ENCODE results near the gene SP140L.
"Not testable (repeated sequence)": the region's sequence is repeated elsewhere in the genome, so short reads cannot be mapped to it uniquely, and the experiment has no call there.

SP140L gene

DNA sequence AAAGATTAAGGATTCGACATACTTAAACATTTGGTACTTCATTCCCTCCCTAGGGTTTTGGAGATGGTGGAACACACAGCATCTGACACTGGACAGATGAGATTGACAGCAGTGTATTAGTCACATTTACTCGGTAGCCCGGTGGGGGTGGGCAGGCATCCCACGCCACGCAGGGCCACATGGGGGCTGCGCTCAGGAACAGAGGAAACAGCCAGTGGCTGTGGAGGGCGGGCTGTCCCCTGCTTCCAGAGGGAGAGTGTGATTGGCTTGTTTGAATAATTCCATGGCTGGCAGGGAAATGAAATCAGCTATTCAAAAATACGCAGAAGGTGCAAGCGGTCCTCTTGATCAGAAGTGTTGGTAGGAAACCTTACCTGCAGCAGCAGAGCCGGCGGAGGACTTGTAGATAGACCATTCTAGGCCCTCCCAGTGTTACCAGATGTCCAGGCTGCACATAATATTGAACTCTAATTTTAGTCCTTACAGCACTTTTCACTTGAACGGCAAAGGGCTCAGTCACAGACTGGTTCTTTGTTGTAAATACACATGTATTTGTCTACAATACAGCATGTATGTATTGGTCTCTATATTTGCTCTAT is 18.5 kb upstream of the SP140L start:
- no peaks in the 10 kb centered on the region for H3F3A ChIP-seq (ENCODE audit: control insufficient read depth, insufficient read depth)
- H3K9me3 ChIP-seq (ENCODE audit: control insufficient read depth, insufficient read depth, low read length), result peaks cover 24% of the 10 kb centered on the region; the same call in 1 of the 2 replicates
- TF ChIP-seq, protein P1, sequence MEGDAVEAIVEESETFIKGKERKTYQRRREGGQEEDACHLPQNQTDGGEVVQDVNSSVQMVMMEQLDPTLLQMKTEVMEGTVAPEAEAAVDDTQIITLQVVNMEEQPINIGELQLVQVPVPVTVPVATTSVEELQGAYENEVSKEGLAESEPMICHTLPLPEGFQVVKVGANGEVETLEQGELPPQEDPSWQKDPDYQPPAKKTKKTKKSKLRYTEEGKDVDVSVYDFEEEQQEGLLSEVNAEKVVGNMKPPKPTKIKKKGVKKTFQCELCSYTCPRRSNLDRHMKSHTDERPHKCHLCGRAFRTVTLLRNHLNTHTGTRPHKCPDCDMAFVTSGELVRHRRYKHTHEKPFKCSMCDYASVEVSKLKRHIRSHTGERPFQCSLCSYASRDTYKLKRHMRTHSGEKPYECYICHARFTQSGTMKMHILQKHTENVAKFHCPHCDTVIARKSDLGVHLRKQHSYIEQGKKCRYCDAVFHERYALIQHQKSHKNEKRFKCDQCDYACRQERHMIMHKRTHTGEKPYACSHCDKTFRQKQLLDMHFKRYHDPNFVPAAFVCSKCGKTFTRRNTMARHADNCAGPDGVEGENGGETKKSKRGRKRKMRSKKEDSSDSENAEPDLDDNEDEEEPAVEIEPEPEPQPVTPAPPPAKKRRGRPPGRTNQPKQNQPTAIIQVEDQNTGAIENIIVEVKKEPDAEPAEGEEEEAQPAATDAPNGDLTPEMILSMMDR (IDR thresholded peaks at IDR 0.05; ENCODE audit: low read depth, low read length, poor library complexity, severe bottlenecking), result no peak
- no peaks in the 10 kb centered on the region for H3K9me2 ChIP-seq (replicated peaks; ENCODE audit: control insufficient read depth, low read length)
- no peak overlapping the region for H3K27ac ChIP-seq (ENCODE audit: low read depth, low read length)
- no peaks in the 10 kb centered on the region for H4K20me1 ChIP-seq (ENCODE audit: control insufficient read depth, insufficient read depth, low read depth, low read length)
- H3K27me3 ChIP-seq (ENCODE audit: control insufficient read depth, low read length), result no peaks in the 10 kb centered on the region
- no peaks in the 10 kb centered on the region for H3K79me2 ChIP-seq (ENCODE audit: control insufficient read depth, low read length)
- H3K4me1 ChIP-seq (ENCODE audit: control insufficient read depth, low read length), result no peaks in the 10 kb centered on the region
- H3K36me3 ChIP-seq (ENCODE audit: control insufficient read depth, low read length), result no peaks in the 10 kb centered on the region
- H3K4me2 ChIP-seq (ENCODE audit: low read length), result no peak overlapping the region
- H3K4me3 ChIP-seq (ENCODE audit: low read length), result no peak overlapping the region

DNA sequence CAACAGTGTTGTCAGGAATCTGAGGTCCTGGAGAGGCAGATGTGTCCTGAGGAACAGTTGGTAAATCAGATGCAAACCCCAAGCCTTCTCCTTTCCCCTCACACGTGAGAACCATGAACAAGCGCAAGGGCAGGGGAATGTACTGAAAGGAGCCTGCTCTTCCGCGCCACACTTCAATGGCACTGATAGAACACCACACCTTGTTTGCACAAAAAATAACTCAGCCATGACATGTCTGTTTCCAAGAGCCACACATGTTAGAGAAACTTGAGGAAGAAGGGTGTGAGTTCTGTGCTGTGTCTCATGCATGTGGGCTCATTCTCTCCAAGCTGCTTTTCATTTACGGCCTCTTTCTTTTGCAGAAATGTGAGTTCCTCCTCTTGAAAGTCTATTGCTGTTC is 16.2 kb upstream of the SP140L start:
- not testable (repeated sequence) for H4K20me1 ChIP-seq (ENCODE audit: control insufficient read depth, insufficient read depth, low read depth, low read length); H3F3A ChIP-seq (ENCODE audit: control insufficient read depth, insufficient read depth); H3K9me2 ChIP-seq (replicated peaks; ENCODE audit: control insufficient read depth, low read length); H3K79me2 ChIP-seq (ENCODE audit: control insufficient read depth, low read length); H3K36me3 ChIP-seq (ENCODE audit: control insufficient read depth, low read length); H3K27ac ChIP-seq (ENCODE audit: low read depth, low read length); H3K27me3 ChIP-seq (ENCODE audit: control insufficient read depth, low read length); H3K4me3 ChIP-seq (ENCODE audit: low read length); H3K4me2 ChIP-seq (ENCODE audit: low read length); H3K4me1 ChIP-seq (ENCODE audit: control insufficient read depth, low read length)
- peaks cover 14% of the 10 kb centered on the region; the same call in 1 of the 2 replicates for H3K9me3 ChIP-seq (ENCODE audit: control insufficient read depth, insufficient read depth, low read length)

- H3K4me3 ChIP-seq (ENCODE audit: low read length); H3K4me1 ChIP-seq (ENCODE audit: control insufficient read depth, low read length); H4K20me1 ChIP-seq (ENCODE audit: control insufficient read depth, insufficient read depth, low read depth, low read length); H3F3A ChIP-seq (ENCODE audit: control insufficient read depth, insufficient read depth); H3K4me2 ChIP-seq (ENCODE audit: low read length); H3K79me2 ChIP-seq (ENCODE audit: control insufficient read depth, low read length); H3K9me3 ChIP-seq (ENCODE audit: control insufficient read depth, insufficient read depth, low read length); H3K9me2 ChIP-seq (replicated peaks; ENCODE audit: control insufficient read depth, low read length); H3K36me3 ChIP-seq (ENCODE audit: control insufficient read depth, low read length); H3K27me3 ChIP-seq (ENCODE audit: control insufficient read depth, low read length); H3K27ac ChIP-seq (ENCODE audit: low read depth, low read length): not testable (repeated sequence)
Measured at GRCh38 chr2:230311634-230312033, 15.4 kb upstream of the SP140L start.

DNA sequence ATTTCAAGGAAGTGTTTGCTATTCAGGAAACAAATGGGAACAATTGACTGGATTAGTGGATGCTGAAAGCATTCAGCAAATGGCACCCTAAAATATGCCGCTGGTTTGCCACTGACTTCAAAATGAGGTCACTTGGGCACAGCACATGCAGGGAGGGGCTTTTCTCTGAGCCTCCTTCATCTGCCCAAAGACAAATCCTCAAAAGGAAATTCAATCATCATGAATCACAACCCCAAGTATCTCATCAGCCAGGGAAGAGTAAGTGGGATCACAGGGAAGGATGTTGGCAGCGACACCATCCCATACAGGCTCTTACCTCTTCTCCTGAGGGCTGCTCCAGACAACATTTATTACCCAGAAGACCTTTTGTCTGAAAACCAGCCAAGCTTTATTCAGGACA is 14.4 kb upstream of the SP140L start:
- TF ChIP-seq, protein P1 (IDR thresholded peaks at IDR 0.05; ENCODE audit: low read depth, low read length, poor library complexity, severe bottlenecking), result no peak
- TF ChIP-seq EZH2phosphoT487 (IDR thresholded peaks at IDR 0.05; ENCODE audit: borderline replicate concordance, low read length), result no peak
- no peaks in the 10 kb centered on the region for H3K79me2 ChIP-seq (ENCODE audit: control insufficient read depth, low read length)
- no peaks in the 10 kb centered on the region for H3K9me3 ChIP-seq (ENCODE audit: control insufficient read depth, insufficient read depth, low read length)
- no peaks in the 10 kb centered on the region for H3K36me3 ChIP-seq (ENCODE audit: control insufficient read depth, low read length)
- no peaks in the 10 kb centered on the region for H3K9me2 ChIP-seq (replicated peaks; ENCODE audit: control insufficient read depth, low read length)
- H3K4me2 ChIP-seq (ENCODE audit: low read length), result no peak overlapping the region
- H3K27me3 ChIP-seq (ENCODE audit: control insufficient read depth, low read length), result no peaks in the 10 kb centered on the region
- H3K27ac ChIP-seq (ENCODE audit: low read depth, low read length), result no peak overlapping the region
- peaks cover 3% of the 10 kb centered on the region for H3K4me1 ChIP-seq (ENCODE audit: control insufficient read depth, low read length)
- H3F3A ChIP-seq (ENCODE audit: control insufficient read depth, insufficient read depth), result no peaks in the 10 kb centered on the region
- H3K4me3 ChIP-seq (ENCODE audit: low read length), result no peak overlapping the region
- H4K20me1 ChIP-seq (ENCODE audit: control insufficient read depth, insufficient read depth, low read depth, low read length), result no peaks in the 10 kb centered on the region
